ENCODE measurements around the gene HSPB3.

The HSPB3 gene

DNA sequence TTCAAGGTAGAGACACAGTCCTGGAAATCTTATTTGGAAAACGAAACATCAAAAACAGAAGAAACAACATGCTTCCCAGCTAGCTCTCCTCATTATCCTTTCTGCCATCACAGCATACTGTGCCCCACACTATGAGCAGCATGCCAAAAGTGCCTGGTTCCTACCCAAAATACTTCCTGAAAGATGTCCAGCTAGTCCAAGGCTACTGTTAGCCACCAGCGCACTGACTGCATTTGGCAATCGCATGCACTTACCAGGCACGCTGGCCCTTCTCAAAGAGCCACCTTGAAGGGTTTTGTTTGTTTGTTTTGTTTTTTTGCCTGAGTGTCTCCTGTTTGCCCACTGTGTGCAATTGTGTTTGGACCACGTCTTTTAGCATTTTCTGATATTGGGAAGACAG lies 6.8 kb downstream of the HSPB3 start:
- TF ChIP-seq, protein P1, sequence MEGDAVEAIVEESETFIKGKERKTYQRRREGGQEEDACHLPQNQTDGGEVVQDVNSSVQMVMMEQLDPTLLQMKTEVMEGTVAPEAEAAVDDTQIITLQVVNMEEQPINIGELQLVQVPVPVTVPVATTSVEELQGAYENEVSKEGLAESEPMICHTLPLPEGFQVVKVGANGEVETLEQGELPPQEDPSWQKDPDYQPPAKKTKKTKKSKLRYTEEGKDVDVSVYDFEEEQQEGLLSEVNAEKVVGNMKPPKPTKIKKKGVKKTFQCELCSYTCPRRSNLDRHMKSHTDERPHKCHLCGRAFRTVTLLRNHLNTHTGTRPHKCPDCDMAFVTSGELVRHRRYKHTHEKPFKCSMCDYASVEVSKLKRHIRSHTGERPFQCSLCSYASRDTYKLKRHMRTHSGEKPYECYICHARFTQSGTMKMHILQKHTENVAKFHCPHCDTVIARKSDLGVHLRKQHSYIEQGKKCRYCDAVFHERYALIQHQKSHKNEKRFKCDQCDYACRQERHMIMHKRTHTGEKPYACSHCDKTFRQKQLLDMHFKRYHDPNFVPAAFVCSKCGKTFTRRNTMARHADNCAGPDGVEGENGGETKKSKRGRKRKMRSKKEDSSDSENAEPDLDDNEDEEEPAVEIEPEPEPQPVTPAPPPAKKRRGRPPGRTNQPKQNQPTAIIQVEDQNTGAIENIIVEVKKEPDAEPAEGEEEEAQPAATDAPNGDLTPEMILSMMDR (IDR thresholded peaks at IDR 0.05; ENCODE audit: low read depth, low read length), result no peak
- no peak for TF ChIP-seq EZH2phosphoT487 (IDR thresholded peaks at IDR 0.05; ENCODE audit: low read depth)
- Histone ChIP-seq H3K36me3 (replicated peaks; ENCODE audit: low read depth, low read length) (no peaks in the 10 kb centered on the region), H3K4me1 (ENCODE audit: low read length) (no peaks in the 10 kb centered on the region), H2AFZ (ENCODE audit: low read depth, low read length) (no peak overlapping the region), H3K9me3 (ENCODE audit: insufficient read depth, low read length) (no peaks in the 10 kb centered on the region), H3K27me3 (ENCODE audit: low read depth, low read length) (peaks cover 11% of the 10 kb centered on the region; the same call in 1 of the 2 replicates), H3K27ac (ENCODE audit: low read length) (no peak overlapping the region), H3K9ac (ENCODE audit: low read length) (no peak overlapping the region), H3K4me2 (ENCODE audit: low read length) (no peak overlapping the region), H3K4me3 (ENCODE audit: low read length) (no peak overlapping the region), H4K20me1 (ENCODE audit: insufficient read depth, low read length) (no peaks in the 10 kb centered on the region), H3K79me2 (ENCODE audit: low read length) (no peaks in the 10 kb centered on the region)

DNA sequence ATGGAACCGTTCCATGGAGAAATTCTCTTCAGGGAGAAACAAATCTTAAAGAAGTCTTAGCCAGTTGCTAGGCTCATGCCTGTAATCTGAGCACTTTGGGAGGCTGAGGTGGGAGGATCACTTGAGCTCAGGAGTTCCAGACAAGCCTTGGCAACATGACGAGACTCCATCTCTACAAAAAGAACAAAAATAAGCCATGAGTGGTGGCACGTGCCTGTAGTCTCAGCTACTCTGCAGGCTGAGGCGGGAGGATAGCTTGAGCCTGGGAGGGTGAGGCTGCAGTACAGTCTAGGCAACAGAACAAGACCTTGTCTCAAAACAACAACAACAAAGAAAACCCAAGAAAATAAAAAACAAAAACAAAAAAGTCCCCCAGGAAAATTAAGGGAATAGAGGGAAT lies 8.2 kb downstream of the HSPB3 start:
- Histone ChIP-seq H4K20me1 (ENCODE audit: insufficient read depth, low read length) (no peaks in the 10 kb centered on the region), H2AFZ (ENCODE audit: low read depth, low read length) (no peak overlapping the region), H3K4me1 (ENCODE audit: low read length) (no peaks in the 10 kb centered on the region), H3K9ac (ENCODE audit: low read length) (no peak overlapping the region), H3K4me3 (ENCODE audit: low read length) (no peak overlapping the region), H3K27me3 (ENCODE audit: low read depth, low read length) (peaks cover 9% of the 10 kb centered on the region; the same call in 1 of the 2 replicates), H3K27ac (ENCODE audit: low read length) (no peak overlapping the region), H3K36me3 (replicated peaks; ENCODE audit: low read depth, low read length) (no peaks in the 10 kb centered on the region), H3K79me2 (ENCODE audit: low read length) (no peaks in the 10 kb centered on the region), H3K4me2 (ENCODE audit: low read length) (no peak overlapping the region), H3K9me3 (ENCODE audit: insufficient read depth, low read length) (no peaks in the 10 kb centered on the region)
- no peak for TF ChIP-seq EZH2phosphoT487 (IDR thresholded peaks at IDR 0.05; ENCODE audit: low read depth)
- TF ChIP-seq, protein P1 (IDR thresholded peaks at IDR 0.05; ENCODE audit: low read depth, low read length), result no peak

DNA sequence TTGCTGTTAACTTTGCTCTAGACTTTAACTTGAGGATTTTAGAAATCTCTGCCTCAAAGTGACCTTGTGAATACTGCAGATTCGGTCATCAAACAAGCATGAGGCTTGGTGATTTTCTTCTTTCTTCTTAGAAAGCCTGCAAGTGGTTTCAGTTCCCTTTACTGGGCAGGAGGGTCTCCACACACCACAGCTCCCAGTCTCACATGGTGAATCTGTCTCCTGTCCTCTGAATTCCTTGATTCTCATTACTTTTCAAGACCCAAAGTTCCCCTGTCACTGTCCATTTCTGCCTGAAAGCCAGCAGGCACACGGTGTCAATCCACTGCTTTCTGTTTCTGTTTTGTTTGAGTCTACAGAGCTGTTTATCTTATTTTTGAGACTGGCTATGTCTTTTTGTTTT lies 14.1 kb downstream of the HSPB3 start:
- peak overlapping the region; percentile 69 for H3K4me2 ChIP-seq (ENCODE audit: low read length)
- no peaks in the 10 kb centered on the region for H4K20me1 ChIP-seq (ENCODE audit: insufficient read depth, low read length)
- TF ChIP-seq EZH2phosphoT487 (IDR thresholded peaks at IDR 0.05; ENCODE audit: low read depth), result no peak
- no peaks in the 10 kb centered on the region for H3K79me2 ChIP-seq (ENCODE audit: low read length)
- H3K36me3 ChIP-seq (replicated peaks; ENCODE audit: low read depth, low read length), result no peaks in the 10 kb centered on the region
- H3K27me3 ChIP-seq (ENCODE audit: low read depth, low read length), result peaks cover 23% of the 10 kb centered on the region
- H3K9ac ChIP-seq (ENCODE audit: low read length), result no peak overlapping the region
- no peak overlapping the region for H2AFZ ChIP-seq (ENCODE audit: low read depth, low read length)
- no peak overlapping the region for H3K27ac ChIP-seq (ENCODE audit: low read length)
- H3K4me1 ChIP-seq (ENCODE audit: low read length), result peaks cover 10% of the 10 kb centered on the region
- peak overlapping the region; percentile 47 for H3K4me3 ChIP-seq (ENCODE audit: low read length)
- H3K9me3 ChIP-seq (ENCODE audit: insufficient read depth, low read length), result no peaks in the 10 kb centered on the region

DNA sequence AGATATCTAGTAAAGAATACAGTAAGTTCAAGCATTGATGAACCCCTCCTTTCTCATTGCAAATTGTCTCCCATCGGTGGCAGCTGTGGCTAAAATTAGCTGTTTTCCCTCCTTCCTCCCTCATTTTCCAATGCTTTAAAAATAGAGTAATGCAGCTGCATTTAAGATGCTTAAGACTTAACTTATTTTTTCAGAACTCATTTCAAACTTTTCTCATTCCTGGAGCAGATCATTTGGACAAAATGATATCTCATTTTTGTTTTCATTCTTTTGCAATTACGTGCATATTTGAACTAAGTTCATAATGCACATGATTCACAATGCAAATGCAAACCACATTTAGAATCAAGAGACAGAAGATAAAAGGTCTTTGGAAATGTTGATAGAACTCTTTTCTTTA lies 14.6 kb downstream of the HSPB3 start:
- no peaks in the 10 kb centered on the region for H3K9me3 ChIP-seq (ENCODE audit: insufficient read depth, low read length)
- H3K4me3 ChIP-seq (ENCODE audit: low read length), result peak overlapping the region; percentile 47
- no peak overlapping the region for H3K9ac ChIP-seq (ENCODE audit: low read length)
- H3K4me2 ChIP-seq (ENCODE audit: low read length), result peak overlapping the region; percentile 69
- no peak overlapping the region for H3K27ac ChIP-seq (ENCODE audit: low read length)
- no peak for TF ChIP-seq EZH2phosphoT487 (IDR thresholded peaks at IDR 0.05; ENCODE audit: low read depth)
- TF ChIP-seq, protein P1 (IDR thresholded peaks at IDR 0.05; ENCODE audit: low read depth, low read length), result no peak
- no peaks in the 10 kb centered on the region for H3K79me2 ChIP-seq (ENCODE audit: low read length)
- no peak overlapping the region for H2AFZ ChIP-seq (ENCODE audit: low read depth, low read length)
- H3K27me3 ChIP-seq (ENCODE audit: low read depth, low read length), result peaks cover 23% of the 10 kb centered on the region
- H3K36me3 ChIP-seq (replicated peaks; ENCODE audit: low read depth, low read length), result no peaks in the 10 kb centered on the region
- H3K4me1 ChIP-seq (ENCODE audit: low read length), result peaks cover 10% of the 10 kb centered on the region
- no peaks in the 10 kb centered on the region for H4K20me1 ChIP-seq (ENCODE audit: insufficient read depth, low read length)

DNA sequence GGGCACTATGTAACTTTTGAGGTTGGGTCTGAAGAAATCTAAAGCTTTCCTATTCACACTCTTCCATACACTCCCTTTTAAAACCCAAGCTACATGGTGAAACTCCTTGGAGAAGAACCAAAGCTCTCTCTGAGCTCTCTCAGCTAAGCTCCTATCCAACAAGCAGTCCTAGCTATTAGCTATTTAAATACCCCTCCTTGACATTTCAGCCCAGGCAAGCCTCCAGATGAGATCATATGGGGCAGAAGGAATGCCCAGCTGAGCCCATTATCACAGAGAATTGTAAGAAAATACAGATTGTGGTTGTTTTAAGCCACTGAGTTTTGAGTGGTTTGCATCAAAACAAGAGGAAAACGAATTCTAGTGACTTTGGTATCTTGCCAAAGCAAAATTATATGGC lies 15.2 kb downstream of the HSPB3 start:
- H2AFZ ChIP-seq (ENCODE audit: low read depth, low read length), result no peak overlapping the region
- peaks cover 10% of the 10 kb centered on the region for H3K4me1 ChIP-seq (ENCODE audit: low read length)
- no peaks in the 10 kb centered on the region for H3K36me3 ChIP-seq (replicated peaks; ENCODE audit: low read depth, low read length)
- TF ChIP-seq EZH2phosphoT487 (IDR thresholded peaks at IDR 0.05; ENCODE audit: low read depth), result no peak
- TF ChIP-seq, protein P1 (IDR thresholded peaks at IDR 0.05; ENCODE audit: low read depth, low read length), result no peak
- H3K27me3 ChIP-seq (ENCODE audit: low read depth, low read length), result peaks cover 23% of the 10 kb centered on the region
- no peak overlapping the region for H3K27ac ChIP-seq (ENCODE audit: low read length)
- H3K4me2 ChIP-seq (ENCODE audit: low read length), result no peak overlapping the region
- no peak overlapping the region for H3K9ac ChIP-seq (ENCODE audit: low read length)
- no peak overlapping the region for H3K4me3 ChIP-seq (ENCODE audit: low read length)
- no peaks in the 10 kb centered on the region for H3K9me3 ChIP-seq (ENCODE audit: insufficient read depth, low read length)
- H4K20me1 ChIP-seq (ENCODE audit: insufficient read depth, low read length), result no peaks in the 10 kb centered on the region
- H3K79me2 ChIP-seq (ENCODE audit: low read length), result no peaks in the 10 kb centered on the region
